GM03348 (cell line): ENCODE results near the gene ZNF80.
A peak's percentile ranks its signal among the peaks of the same experiment; 100 is the strongest.
"Not testable (repeated sequence)": the region's sequence is repeated elsewhere in the genome, so short reads cannot be mapped to it uniquely, and the experiment has no call there.

Experiments used
- DNase-seq: peaks from one replicate; pipeline ENCODE4 v3.0.0; 2012; ENCODE audit warnings: low spot score

The ZNF80 gene

DNA sequence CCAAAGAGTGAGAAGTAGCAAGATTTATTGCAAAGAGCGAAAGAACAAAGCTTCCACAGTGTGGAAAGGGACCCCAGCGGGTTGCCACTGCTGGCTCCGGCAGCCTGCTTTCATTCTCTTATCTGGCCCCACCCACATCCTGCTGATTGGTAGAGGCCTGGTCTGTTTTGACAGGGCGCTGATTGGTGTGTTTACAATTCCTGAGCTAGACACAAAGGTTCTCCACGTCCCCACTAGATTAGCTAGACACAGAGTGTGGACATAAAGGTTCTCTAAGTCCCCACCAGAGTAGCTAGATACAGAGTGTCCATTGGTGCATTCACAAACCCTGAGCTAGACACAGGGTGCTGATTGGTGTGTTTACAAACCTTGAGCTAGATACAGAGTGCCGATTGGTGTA lies at the start of gene ZNF80:
Gene ZNF80 (minus strand): TSS at position 101 of the 400 bp plus-strand sequence. CDS start 504 bp downstream, outside the sequence.
- DNase-seq, result not testable (repeated sequence)

DNA sequence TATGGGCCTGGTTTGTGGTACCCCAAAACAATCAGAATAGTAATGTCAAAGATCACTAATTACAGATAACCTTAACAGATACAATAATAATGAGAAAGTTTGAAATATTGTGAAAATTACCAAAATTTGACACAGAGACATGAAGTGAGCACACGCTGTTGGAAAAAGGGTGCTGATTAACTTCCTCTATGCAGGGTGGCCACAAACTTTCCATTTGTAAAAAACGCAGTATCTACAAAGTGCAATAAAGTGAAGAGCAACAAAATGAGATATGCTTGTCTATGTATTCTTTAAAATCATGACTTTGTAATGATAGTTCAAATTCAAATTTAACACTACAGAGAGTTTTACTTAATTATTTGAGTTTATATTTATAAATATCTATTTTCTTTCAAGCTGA lies 48.9 kb upstream of the ZNF80 start:
- no peak for DNase-seq

DNA sequence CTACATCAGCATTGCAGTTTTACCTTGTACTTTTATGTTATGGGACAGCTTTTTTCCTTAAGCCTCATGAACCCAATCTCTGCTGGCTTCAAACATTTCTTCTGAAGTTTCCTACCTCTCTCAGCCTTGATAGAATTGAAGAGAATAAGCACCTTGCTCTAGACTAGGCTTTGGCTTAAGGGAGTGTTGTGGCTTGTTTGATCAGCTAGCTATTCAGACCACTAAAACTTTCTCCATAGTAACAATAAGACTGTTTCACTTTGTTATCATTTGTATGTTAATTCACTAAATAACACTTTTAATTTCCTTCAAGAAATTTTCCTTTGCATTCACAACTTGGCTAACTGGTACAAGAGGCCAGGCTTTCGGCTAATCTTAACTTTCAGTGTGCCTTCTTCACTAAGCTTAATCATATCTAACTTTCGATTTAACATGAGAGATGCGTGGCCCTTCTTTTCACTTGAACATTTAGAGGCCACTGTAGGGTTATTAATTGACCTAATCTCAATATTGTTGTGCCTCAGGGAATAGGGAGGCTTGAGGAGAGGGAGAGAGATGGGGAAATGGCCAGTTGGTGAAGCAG lies 48.4 kb upstream of the ZNF80 start:
- no peak for DNase-seq

DNA sequence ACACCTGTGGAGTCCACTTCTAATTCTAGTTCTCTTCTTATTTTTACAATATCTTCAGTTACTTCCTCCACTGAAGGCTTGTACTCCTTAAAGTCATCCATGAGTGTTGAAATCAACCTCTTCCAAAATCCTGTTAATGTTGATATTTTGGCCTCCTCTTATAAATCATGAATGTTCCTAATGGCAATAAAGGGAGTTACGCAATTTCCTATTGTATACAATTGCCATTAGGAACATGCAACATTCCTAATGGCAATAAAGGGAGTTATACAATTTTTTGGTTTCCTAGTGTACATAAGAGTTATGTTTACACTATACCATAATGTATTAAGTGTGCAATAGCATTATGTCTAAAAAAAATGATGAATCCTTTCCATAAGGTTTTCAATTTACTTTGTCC lies 47.3 kb upstream of the ZNF80 start:
- no peak for DNase-seq

DNA sequence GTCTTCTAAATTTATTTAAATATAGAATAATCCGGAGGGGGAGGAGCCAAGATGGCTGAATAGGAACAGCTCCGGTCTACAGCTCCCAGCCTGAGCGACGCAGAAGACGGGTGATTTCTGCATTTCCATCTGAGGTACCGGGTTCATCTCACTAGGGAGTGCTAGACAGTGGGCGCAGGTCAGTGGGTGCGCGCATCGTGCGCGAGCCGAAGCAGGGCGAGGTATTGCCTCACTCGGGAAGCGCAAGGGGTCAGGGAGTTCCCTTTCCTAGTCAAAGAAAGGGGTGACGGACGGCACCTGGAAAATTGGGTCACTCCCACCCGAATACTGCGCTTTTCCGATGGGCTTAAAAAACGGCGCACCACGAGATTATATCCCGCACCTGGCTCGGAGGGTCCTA lies 39.5 kb upstream of the ZNF80 start:
- DNase-seq, result not testable (repeated sequence)

DNA sequence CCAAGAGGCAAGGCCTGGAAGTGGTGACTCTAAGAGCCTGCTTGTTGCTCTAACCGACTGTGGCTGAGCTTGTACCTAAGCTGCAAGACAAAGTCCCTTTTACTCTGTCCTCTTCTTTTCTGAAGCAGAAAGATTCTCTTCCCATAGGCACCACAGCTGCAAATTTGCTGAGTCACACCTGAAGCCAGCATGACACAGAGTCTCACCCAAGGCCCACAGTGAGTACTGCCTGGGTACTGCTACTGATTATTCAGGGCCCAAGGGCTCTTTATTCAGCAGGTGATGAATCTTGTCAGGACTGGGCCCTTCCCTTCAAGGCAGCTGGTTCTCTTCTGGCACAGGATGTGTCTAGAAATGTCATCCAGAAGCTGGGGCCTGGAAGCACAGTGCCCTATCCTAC lies 37.6 kb upstream of the ZNF80 start:
- peak; percentile 21 for DNase-seq

DNA sequence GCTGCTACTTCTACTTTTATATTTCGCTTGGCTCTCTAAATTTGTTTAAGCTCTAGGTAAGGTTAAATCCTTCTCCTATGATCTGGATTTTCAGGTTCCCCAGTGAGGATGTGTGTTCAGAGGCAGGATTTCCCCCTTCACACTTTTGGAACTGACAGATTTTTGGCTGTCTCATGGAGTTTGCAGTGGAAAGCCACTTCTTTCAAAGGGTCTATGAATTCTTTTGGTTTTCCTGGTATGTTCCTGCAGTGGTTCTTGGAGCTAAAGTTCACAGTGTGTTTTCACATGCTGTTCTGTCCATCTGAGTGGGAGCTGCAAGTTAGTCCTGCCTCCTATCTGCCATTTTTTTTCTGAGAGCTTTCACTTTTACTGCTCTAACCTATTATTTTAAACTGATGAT lies 34.9 kb upstream of the ZNF80 start:
- DNase-seq, result no peak

DNA sequence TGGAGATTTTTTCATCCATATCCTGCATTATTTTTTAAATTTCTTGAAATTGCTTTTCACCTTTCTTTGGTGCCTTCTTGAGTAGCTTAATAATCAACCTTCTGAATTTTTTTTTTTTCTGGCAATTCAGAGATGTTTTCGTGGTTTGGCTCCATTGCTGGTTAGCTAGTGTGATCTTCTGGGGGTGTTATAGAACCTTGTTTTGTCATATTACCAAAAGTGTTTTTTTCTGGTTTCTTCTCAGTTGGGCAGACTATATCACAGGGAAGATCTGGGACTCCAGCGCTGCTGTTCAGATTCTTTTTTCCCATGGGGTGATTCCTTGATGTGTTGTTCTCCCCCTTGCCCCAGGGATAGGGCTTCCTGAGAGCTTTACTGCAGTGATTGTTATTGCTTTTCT lies 32.6 kb upstream of the ZNF80 start:
- DNase-seq, result no peak

DNA sequence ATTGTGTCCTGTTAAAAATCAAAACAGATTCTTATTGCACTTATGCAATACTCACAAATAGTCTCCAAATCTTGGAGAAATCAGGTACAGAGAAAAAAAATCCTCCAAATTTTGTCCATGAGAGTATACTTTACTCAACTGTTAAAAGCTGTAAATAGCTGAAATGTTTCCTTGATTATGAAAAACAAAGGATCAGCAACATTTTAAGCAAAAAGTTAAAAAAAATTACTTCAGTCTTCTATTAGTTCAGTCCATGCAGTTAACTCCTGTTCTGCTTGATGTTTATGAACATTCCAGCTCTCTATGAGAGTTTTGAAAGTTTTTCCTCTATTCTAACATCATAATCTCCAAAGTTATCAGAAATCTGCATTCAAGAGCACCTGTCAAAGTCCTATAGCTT lies 22.8 kb upstream of the ZNF80 start:
- no peak for DNase-seq

DNA sequence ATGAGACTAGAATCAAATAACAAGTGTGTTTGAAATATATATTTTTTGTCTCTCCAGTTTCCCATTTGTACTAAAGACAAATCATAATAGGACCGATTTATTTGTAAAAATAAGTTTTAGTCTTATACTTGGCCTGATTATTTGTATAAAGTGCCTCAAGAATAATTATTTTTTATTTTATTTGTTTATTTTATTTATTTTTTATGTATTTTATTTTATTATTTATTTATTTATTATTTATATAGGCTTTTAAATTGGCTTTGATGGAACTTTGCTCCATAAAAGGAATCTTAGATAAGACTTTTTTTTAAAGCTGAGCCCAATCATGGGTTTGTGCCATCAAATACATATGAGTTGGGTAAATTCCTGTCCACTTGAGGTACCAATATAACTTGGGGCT lies 22.2 kb upstream of the ZNF80 start:
- no peak for DNase-seq

DNA sequence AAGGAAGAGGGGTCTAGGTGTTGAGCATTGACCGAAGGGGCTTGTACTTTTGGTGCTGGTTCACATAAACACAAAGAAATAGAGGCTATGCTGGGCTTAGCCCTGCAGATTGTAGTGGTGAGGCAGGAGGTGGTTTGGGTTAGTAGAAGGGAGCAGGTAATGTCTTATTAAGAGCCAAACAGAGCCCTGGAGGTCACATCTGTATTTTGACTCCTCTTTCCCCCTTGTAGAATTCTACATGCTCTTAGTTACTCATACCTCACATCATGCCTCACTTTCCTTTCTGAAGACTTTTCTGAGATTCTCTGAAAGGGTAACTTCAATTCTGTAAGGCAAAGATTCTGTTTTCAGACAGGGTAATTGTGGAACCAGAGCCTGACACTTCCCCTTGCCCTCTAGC lies 16.1 kb upstream of the ZNF80 start:
- DNase-seq, result no peak

DNA sequence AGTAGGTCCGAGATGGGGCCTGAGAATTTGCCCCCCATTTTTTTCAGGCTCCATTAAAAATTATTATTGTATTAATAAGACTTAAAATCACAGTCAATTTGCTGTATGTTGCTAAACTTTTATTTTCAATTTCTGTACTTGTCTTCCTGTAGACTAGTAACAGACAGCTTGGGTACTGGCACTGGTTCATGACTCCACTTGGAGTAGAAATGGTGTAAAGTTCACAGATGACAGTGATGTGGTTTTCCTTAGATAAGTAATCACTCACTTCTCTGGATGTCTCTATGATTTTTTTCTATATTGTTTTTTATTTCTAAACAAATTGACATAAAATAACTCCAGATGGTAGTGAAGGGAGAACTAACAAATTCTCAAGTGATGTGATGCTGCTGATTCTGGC lies 15.6 kb upstream of the ZNF80 start:
- DNase-seq, result no peak

DNA sequence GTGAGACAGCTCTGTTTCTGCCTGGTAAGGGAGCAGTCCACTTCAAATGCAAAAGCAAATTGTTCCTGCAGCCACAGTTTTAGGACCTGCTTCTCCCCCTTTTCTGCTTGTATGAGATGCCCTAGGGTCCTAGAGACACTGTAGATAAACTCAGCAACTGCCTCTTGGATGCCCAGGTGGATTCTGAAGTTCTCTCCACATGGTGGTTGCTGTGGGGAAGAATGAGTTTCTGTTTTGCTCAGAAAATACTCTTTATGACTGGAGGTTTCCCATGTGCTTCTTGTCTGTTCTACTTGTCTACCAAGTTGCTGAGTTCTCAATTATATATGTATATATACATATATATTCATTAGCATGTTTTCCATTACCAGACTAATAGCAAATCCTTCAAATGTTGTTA lies 5.6 kb upstream of the ZNF80 start:
- DNase-seq, result no peak

DNA sequence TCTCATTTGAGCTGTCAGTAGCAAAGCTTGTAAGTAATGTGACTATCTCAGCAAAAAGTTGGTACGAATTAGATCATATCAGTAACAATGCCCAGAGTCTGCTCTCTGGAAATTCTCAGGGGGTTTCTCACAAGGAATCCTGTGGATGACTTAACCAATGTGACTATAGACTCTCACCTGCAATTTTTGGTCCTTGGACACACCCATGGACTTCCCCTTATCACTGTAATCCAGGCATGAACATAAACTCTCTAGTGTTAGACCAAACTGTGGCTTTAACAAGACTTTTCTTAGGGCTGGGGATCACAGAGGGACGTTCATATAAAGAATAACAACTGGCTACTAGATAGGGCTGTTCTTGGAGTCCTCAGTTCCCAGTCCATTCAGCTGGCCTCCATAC lies 3.9 kb upstream of the ZNF80 start:
- no peak for DNase-seq

DNA sequence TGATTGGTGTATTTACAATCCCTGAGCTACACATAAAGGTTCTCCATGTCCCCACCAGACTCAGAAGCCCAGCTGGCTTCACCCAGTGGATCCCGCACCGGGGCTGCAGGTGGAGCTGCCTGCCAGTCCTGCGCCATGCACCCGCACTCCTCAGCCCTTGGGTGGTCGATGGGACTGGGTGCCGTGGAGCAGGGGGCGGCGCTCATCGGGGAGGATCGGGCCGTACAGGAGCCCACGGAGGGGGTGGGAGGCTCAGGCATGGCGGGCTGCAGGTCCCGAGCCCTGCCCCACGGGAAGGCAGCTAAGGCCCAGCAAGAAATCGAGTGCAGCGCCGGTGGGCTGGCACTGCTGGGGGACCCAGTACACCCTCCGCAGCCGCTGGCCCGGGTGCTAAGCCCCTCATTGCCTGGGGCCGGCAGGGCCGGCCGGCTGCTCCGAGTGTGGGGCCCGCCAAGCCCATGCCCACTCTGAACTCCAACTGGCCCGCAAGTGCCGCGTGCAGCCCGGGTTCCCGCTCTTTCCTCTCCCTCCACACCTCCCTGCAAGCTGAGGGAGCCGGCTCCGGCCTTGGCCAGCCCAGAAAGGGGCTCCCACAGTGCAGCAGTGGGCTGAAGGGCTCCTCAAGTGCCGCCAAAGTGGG lies 888 bp upstream of the ZNF80 start:
- not testable (repeated sequence) for DNase-seq

DNA sequence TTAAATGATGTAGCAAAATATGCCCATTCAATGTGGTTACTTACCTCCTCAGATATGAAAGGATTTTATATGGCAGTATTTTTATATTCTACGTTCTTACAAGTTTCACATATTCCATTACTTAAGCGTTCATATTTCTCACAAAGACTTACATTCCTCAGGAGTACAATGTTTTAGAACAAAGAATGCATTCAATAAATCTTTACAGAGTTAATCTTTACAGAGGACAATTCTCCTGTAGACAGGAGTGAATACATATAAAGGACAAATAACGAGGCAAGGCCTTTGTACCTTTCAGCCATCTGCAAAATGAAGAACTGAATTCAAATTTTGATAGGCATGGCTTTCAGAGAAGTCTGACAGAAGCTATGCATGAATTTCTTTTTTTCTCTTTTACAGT lies 1.9 kb downstream of the ZNF80 start:
- DNase-seq, result no peak

DNA sequence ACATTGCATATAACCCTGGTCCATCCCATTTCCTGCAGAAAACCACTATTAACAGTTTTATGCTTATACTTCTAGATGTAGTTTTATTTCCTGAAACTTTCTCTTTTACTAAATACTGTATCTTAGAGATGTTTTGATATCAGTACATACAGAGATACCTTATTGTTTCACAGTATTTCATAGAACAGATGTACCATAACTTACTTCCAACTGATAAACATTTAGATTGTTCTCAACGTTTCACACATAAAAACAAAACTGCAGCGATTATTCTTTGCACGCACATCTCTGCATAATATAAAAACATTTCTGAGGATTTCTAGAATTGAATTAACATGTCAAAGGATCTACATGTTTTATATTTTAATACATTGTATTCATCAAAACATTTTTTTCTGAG lies 2.6 kb downstream of the ZNF80 start:
- no peak for DNase-seq

DNA sequence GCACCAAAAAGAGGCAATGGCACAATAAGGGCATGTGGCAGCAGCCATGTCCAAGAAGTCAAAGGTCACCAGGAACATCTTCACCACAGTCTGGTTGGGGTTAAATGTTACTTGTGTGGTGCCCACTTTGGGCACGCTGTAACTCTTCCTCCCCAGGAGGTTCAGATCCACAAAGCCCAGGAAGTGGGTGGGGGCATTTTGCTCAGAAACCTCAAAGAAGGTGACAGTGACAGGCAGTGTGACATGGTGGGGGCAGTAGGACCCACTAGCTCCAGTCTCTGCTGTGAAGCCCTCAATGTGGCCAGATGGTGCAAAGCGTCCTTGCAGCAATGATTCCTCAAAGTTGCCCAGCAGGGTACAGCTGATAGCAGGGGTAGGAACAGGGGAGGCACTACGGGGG lies 5.8 kb downstream of the ZNF80 start:
- no peak for DNase-seq

DNA sequence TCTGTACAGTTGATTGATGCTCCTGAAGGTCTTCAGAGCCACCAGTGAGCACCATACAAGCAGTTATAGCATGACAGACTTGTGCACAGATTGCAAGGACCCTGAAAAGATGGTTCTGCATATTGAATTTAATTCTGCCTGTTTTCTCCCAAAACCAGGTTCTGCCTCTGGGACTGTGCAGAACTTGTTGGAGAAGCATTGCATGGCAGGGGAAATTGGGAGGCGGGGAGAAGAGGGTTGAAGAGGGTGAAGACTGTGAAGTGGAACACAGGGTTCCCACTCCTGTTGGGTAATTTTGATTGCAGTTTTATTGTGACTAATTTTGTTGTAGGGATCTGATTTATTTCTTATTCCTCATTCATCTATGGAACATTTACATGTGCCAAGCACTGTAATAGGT lies 10.3 kb downstream of the ZNF80 start:
- DNase-seq, result no peak

DNA sequence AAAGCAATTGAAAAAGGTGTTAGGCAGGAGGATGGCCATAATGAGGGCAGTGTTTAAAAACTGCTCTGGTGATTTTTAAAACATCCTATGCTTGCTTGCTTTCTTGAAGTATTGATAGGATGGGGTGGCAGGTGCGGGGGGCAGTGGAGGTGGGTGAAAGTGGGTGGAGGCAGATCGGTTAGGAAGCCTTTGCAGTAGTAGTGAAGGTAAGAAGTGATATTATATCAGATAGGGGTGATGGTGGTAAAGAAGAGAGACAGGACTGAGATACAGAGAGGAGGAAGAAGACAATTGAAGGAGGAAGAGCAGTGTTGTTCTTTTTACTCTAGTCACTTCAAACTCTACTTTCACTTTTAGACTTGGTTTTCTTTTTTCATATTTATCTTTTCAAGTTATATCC lies 11.1 kb downstream of the ZNF80 start:
- no peak for DNase-seq

DNA sequence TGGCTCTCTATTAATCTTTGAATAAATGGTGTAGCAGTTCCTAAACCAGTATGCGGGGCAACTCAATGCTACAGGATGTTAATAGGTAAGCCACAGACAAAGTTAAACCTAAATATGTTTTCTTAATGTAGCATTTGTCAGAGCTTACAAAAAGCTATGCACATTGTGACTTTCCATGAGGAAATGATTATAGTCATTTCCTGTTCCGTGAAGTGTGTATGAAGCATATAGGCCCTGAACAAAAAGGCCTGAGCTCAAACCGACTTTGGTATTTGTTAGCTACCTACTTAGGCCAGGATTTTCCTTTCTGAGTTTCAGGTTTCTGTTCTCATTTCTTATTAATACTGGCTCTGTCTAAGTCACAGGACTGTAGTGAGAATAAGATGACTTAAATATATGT lies 14.2 kb downstream of the ZNF80 start:
- DNase-seq, result no peak

DNA sequence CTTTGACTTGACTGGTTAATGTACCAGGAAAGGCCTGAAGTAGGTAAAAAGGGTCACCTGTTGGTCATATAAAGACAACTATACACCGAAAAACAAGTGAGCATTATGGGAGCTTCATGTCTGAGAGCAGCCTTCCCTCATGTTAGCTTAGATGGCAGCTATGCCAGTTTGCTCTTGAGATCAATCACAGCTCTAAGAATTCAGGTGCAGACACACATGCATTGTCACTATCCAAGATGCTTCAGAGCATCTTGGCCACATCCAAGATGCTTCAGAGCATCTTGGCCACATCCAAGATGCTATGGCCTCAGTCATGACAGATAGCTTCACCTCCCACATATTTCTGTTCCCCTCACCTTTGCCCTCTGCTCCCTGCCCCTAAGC lies 15.5 kb downstream of the ZNF80 start:
- DNase-seq, result no peak

DNA sequence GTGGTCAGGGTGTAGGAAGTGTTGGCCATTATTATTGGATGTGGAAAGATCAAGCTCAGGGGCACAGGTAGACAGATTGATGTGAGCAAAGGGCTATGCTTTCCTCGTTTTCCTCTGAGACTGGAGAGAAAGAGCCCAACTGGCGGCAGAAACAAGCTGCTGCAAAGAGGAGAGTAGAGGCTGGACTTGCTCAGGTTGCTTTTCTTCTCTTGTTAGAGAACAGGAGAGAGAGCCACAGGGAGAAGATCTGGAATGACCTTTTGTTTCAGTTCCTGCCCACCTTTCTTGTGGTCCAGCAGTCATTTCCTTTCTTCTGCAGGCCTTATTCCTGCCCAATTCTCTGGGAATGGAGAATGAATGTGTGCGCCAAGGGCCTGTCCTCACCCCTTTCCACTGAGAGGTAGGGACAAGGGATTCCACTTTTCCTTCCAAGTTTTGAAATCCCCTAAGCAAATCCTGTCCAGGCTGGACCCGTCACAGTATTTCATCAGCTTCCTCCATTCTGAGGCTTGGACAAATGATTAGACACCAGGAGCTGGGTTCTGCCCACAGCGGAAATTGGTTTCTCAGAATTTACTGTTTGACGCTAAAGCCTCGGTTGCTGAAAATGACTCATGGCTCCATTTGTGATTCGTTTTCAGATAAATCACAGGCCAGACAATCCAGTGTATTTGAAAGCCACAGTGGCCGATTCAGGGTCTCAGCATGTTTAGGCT lies 16.1 kb downstream of the ZNF80 start:
- no peak for DNase-seq

DNA sequence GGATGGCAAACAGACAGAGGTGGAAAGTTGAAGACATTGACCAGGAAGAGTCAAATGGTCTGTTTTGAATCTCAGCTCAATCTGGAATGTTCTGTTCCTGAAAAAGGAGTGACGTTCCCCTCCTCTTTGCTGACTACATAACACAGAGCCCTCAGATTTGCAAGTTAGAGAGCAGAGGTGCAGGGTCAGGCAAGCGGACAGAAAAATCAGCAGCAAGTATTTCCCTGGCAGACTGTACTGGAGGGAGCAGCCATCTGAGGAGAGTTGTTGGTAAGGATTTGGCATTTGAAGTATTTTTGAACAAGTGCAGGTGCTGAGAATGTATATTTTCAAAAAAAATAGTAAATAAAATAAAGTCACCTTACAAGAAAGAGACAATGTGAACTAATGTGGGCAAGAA lies 17.6 kb downstream of the ZNF80 start:
- DNase-seq, result no peak
